Body of pancreas (tissue), 4 donors: ENCODE results near the gene ATP13A2. TPM values are rescaled to one million over a fixed set of nuclear protein-coding genes. Genes with fewer than 3 reads are reported as not detected.
A peak's percentile ranks its signal among the peaks of the same experiment; 100 is the strongest.

ENCODE experiments used
- ATAC-seq: fragments of 150-250 bp; one replicate; pipeline ENCODE4 v1.9.1; 2016
- DNase-seq, 4 donors: peaks; one replicate each; pipeline ENCODE4 v3.0.0-alpha.2; 2019
- H3K27ac ChIP-seq, 4 donors: fragments of 200-600 bp; sonication (generic); 1 replicate in 3 of 4; 2 replicates in 1 of 4; pipeline versions ENCODE4 v1.5.1 to v1.6.1; 2016 to 2019; ENCODE audit warnings: mild to moderate bottlenecking in 1 of 4, mixed read lengths in 1 of 4, moderate library complexity in 1 of 4
- H3K27me3 ChIP-seq, 2 donors: fragments of 200-600 bp; sonication (generic); one replicate each; pipeline ENCODE4 v1.6.0; 2016; ENCODE audit warnings: mild to moderate bottlenecking in 1 of 2
- H3K36me3 ChIP-seq, 2 donors: fragments of 200-600 bp; sonication (generic); replicated peaks in 1 of 2; 2 replicates each; pipeline ENCODE4 v1.5.1; 2016; ENCODE audit warnings: low read depth in 2 of 2; ENCODE audit not compliant: insufficient read depth in 1 of 2
- H3K4me1 ChIP-seq: fragments of 200-600 bp; sonication (generic); one replicate; pipeline ENCODE4 v1.6.0; 2016
- H3K4me3 ChIP-seq, 2 donors: fragments of 200-600 bp; sonication (generic); 1 replicate in 1 of 2; 2 replicates in 1 of 2; pipeline ENCODE4 v1.5.1; 2016 to 2019
- H3K9me3 ChIP-seq, 3 donors: fragments of 200-600 bp; sonication (generic); 1 replicate in 2 of 3; 2 replicates in 1 of 3; pipeline ENCODE4 v1.5.1; 2016
- POLR2A ChIP-seq, 3 donors: fragments of 450-650 bp; IDR thresholded peaks; one replicate each; pipeline ENCODE4 v1.6.1; 2016; ENCODE audit warnings: antibody characterized with exemption in 3 of 3, mild to moderate bottlenecking in 2 of 3
- WGBS, 2 donors: methylation state at CpG; one replicate each; pipeline ENCODE4 v1.1.5; 2017; 5-methylcytosine and 5-hydroxymethylcytosine counted together
- intact Hi-C: fragments of 100-400 bp; cut with DNase I; formaldehyde crosslinking; loops from one replicate; pipeline ENCODE4 v1.15.1; 2023
- total RNA-seq, 2 donors: library from RNA; depleted of rRNA; stranded (reverse); fragments of >200 nt; gene quantifications; one replicate each; pipeline ENCODE4 v1.1.0, GENCODE V29; 2016
- TF ChIP-seq, protein P1 (sequence below), 7 experiments: fragments of 450-650 bp in 4 of 7; fragments of 200-600 bp in 3 of 7; sonication (generic) in 3 of 7; IDR thresholded peaks; one replicate each; pipeline ENCODE4 v1.5.1; 2016 to 2019; ENCODE audit warnings: antibody characterized with exemption in 7 of 7

ATP13A2 gene
- total RNA-seq, 2 donors from 2014 or later, result 56.8 to 61.0 TPM

DNA sequence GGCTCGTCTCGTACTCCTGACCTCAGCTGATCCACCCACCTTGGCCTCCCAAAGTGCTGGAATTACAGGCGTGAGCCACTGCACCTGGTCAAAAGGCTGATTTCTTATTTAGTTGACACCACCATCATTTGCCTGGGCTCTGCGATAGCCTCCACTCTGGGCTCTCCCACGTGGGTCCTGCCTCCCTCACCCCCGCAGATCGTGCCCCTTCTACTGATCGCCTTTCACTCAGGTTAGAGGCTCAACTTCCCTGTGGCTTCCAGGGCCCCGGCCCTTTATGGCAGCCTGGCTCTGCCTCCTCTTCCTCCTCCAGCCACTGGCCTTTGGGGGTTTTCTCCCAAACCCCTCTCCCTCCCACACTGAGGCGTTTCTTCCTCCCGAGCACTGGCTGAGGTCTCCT is 28.8 kb downstream of the ATP13A2 start:
- no peak overlapping the region for H3K27ac ChIP-seq
- ATAC-seq (no peak), DNase-seq (no peak)
- TF ChIP-seq, protein P1, sequence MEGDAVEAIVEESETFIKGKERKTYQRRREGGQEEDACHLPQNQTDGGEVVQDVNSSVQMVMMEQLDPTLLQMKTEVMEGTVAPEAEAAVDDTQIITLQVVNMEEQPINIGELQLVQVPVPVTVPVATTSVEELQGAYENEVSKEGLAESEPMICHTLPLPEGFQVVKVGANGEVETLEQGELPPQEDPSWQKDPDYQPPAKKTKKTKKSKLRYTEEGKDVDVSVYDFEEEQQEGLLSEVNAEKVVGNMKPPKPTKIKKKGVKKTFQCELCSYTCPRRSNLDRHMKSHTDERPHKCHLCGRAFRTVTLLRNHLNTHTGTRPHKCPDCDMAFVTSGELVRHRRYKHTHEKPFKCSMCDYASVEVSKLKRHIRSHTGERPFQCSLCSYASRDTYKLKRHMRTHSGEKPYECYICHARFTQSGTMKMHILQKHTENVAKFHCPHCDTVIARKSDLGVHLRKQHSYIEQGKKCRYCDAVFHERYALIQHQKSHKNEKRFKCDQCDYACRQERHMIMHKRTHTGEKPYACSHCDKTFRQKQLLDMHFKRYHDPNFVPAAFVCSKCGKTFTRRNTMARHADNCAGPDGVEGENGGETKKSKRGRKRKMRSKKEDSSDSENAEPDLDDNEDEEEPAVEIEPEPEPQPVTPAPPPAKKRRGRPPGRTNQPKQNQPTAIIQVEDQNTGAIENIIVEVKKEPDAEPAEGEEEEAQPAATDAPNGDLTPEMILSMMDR (IDR thresholded peaks at IDR 0.05), result no peak
- peaks cover 5% of the 10 kb centered on the region in 2 donors for H3K36me3 ChIP-seq
- H3K4me1 ChIP-seq, result peaks cover 6% of the 10 kb centered on the region
- WGBS, 2 donors, result 69 to 78% methylated on average over 10 to 11 of the region's 11 CpGs
- no peak overlapping the region for H3K4me3 ChIP-seq
- no peaks in the 10 kb centered on the region for H3K27me3 ChIP-seq
- intact Hi-C loops, result no loop called here
- H3K9me3 ChIP-seq, result no peaks in the 10 kb centered on the region

DNA sequence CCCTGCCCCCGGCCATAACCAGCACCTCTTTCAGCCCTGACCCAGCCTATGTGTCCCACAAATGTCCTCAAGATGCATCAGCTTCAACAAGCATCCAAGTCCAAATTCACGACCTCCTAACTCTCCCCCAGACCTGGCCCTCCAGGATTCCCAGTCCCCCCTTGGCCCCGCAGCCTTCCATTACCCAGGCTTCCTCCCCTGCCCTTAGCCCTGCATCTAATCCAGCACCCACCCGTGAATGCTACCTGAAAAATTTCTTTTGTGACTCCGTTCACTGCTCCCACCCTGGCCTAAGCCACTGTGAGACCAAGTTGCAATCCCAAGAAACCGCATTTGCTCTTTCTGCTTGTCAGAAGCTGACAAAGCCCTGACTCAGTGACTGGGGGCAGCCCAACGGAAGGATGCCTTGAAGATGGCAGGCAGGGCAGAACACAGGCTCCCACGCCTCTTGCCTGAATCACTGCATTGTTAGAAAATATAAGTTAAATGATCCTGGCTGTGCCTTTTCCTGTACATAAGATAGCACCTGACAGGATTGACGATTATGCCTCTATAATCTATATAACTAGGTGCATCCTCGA is 30.4 kb downstream of the ATP13A2 start:
- no peak for ATAC-seq
- WGBS, 2 donors, result 85 to 90% methylated on average over 9 to 10 of the region's 10 CpGs
- H3K9me3 ChIP-seq, result no peaks in the 10 kb centered on the region
- H3K4me1 ChIP-seq, result peaks cover 6% of the 10 kb centered on the region
- no peak for TF ChIP-seq POLR2A (IDR thresholded peaks at IDR 0.05)
- TF ChIP-seq, protein P1 (IDR thresholded peaks at IDR 0.05), result no peak
- no peak overlapping the region for H3K27ac ChIP-seq
- no peaks in the 10 kb centered on the region for H3K27me3 ChIP-seq
- no peak for DNase-seq
- H3K36me3 ChIP-seq, result no peaks in the 10 kb centered on the region
- intact Hi-C loops, result no loop called here
- no peak overlapping the region for H3K4me3 ChIP-seq

DNA sequence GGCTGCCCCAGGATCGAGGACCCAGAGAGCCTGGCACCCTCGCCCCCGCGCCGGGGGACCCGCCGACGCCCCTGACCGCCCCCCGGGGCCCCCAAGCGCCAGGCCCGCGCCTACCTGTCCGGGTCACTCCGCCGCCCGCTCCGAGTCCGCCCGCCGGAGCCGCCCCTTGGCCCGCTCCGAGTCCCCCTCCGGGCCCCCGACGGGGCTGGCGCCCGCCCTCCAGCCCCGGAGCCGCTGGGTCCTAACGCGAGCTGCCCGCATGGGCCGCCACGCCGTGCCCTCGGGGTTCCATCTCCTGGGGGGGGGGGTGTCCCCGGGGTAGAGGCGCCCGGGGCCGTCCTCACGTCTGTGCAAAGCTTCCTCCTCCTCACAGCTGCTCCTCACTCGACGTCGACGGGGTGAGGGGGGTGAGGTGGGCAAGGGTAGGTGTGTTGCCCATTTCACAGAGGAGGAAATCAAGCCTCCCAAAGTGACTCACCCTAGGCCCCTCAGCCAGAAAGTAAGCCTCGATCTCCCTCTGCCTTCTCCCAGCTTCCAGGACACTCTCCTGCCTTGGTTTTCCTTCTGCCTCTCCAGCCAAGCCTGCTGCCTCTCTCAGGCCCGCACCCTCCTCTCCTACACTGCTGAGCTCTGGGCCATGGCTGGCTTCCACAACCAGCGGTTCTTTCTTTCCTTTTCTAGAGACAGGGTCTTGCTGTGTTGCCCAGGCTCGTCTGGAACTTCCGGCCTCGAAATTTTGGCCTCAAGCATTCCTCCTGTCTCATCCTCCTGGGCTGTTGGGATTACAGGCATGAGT is 31.1 kb downstream of the ATP13A2 start, which contains the start of gene MFAP2:
TSS of gene MFAP2 (minus strand) at position 148 of the 796 bp plus-strand sequence. CDS start 2,347 bp downstream, outside the sequence.
- Histone ChIP-seq H3K9me3 (no peaks in the 10 kb centered on the region), H3K36me3 (no peaks in the 10 kb centered on the region), H3K4me1 (peaks cover 6% of the 10 kb centered on the region), H3K4me3 (peak within 1 kb of the TSS; percentile 5 to 15), H3K27me3 (no peaks in the 10 kb centered on the region), H3K27ac (peak within 1 kb of the TSS in 1 of 4 donors; percentile 50)
- ATAC-seq, result no peak
- DNase-seq, result peak in 2 of 4 donors; percentile 30 to 36
- WGBS, 2 donors, result 14 to 78% methylated on average over 3 to 35 of the region's 53 CpGs
- intact Hi-C loops, result no loop called here
- TF ChIP-seq, protein P1 (IDR thresholded peaks at IDR 0.05), result no peak
- no peak for TF ChIP-seq POLR2A (IDR thresholded peaks at IDR 0.05)

DNA sequence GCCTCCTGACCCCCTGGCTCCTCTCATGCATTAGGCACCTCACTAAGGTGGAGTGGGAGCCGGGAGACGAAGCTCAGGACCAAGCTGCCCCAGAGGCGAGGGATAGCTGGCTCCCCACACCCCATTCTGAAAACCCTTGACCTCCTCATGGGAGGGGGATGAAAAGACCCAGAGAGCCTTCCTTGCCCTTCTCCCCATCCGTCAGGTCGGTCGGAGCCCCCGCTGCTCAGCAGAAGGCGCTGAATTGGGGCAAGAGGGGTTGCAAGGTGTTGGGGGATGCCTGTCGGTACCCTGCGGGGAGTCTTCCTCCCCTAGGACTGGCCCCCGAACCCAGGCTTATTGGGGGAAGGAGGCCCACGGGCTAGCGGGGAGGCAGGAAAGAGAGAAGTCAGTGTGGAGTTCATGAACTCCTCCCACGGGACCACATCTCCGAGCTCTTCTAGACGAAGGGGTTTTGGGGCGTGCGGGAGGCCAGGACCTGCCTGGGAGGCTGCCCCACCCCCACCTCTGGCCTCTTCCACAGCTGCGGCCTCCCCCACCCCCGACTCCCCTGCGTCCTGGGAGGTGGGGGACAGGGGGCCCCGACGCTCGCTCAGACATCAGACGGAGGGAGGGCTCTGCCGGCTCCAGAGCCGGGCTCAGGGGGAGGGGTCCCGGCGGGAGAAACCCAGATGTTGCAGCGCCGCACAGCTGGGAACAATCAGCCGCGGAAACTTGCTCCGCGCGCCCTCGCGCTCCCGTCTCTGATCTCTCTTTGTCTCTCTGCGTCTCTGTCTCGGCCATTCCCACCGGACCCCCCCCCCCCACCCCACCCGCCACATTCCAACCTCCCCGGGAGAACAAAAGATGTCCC is 32.0 kb downstream of the ATP13A2 start:
- no peak for ATAC-seq
- H3K27me3 ChIP-seq, result no peaks in the 10 kb centered on the region
- peak overlapping the region in 1 of 4 donors; percentile 50 for H3K27ac ChIP-seq
- DNase-seq, result peak in 1 of 4 donors; percentile 19
- H3K4me3 ChIP-seq, result peak overlapping the region; percentile 5 to 15
- no peak for TF ChIP-seq POLR2A (IDR thresholded peaks at IDR 0.05)
- TF ChIP-seq, protein P1 (IDR thresholded peaks at IDR 0.05), result no peak
- no peaks in the 10 kb centered on the region for H3K36me3 ChIP-seq
- 25 to 52% methylated on average over 24 to 44 of the region's 44 CpGs for WGBS, 2 donors
- peaks cover 6% of the 10 kb centered on the region for H3K4me1 ChIP-seq
- intact Hi-C loops, result loop anchor here (10.0 kb wide), 1 partner anchor 45 kb away; no protein-coding TSS in a partner anchor
- no peaks in the 10 kb centered on the region for H3K9me3 ChIP-seq
